Measurements from ENCODE around the gene BMP15. TPM values are rescaled to one million over a fixed set of nuclear protein-coding genes. Genes with fewer than 3 reads are reported as not detected.
A peak's percentile ranks its signal among the peaks of the same experiment; 100 is the strongest.

Gene BMP15
- total RNA-seq, 2 donors from 2014 or later: not detected

DNA sequence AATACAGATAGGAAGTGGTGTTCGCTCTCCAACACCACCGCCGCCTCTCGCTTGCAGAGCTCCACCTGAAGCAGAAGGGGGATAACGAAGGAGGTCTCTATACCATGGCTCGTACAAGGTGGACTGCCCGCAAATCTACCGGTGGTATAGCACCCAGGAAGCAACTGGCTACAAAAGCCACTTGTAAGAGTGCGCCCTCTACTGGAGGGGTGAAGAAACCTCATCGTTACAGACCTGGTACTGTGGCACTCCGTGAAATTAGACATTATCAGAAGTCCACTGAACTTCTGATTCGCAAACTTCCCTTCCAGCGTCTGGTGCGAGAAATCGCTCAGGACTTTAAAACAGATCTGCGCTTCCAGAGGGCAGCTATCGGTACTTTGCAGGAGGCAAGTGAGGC, 5.2 kb upstream of the BMP15 start:
- TF ChIP-seq, protein P1, sequence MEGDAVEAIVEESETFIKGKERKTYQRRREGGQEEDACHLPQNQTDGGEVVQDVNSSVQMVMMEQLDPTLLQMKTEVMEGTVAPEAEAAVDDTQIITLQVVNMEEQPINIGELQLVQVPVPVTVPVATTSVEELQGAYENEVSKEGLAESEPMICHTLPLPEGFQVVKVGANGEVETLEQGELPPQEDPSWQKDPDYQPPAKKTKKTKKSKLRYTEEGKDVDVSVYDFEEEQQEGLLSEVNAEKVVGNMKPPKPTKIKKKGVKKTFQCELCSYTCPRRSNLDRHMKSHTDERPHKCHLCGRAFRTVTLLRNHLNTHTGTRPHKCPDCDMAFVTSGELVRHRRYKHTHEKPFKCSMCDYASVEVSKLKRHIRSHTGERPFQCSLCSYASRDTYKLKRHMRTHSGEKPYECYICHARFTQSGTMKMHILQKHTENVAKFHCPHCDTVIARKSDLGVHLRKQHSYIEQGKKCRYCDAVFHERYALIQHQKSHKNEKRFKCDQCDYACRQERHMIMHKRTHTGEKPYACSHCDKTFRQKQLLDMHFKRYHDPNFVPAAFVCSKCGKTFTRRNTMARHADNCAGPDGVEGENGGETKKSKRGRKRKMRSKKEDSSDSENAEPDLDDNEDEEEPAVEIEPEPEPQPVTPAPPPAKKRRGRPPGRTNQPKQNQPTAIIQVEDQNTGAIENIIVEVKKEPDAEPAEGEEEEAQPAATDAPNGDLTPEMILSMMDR (IDR thresholded peaks at IDR 0.05): no peak
- no peak for DNase-seq (ENCODE audit: low spot score)
- Histone ChIP-seq H3K4me1 (no peaks in the 10 kb centered on the region), H3K27me3 (no peaks in the 10 kb centered on the region), H3K9me3 (no peaks in the 10 kb centered on the region), H3K4me3 (no peak overlapping the region), H3K36me3 (no peaks in the 10 kb centered on the region), H3K27ac (no peak overlapping the region)

DNA sequence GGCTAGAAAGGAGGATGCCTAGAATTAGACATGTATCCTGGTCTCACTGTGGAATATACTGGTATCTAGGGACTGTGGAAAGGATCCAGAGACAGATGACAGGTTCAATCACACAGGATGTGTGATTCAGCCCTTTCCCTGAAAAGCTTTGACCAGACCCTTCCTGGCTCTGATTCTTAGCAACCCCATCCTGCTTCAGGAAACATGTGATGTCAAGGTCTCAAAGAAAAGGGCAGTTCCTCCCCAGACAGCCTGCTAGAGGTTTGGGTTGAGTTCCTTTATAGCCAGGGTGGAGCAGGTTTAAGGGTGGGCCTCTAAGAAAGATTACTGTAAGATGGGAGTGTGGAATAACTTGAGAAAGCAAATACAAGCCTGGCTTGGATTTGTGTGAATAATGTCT, 3.0 kb downstream of the BMP15 start:
- Histone ChIP-seq H3K27me3 (no peaks in the 10 kb centered on the region), H3K9me3 (no peaks in the 10 kb centered on the region), H3K27ac (no peak overlapping the region), H3K4me3 (no peak overlapping the region), H3K4me1 (no peaks in the 10 kb centered on the region), H3K36me3 (no peaks in the 10 kb centered on the region)
- TF ChIP-seq, protein P1 (IDR thresholded peaks at IDR 0.05): no peak
- no peak for DNase-seq (ENCODE audit: low spot score)

DNA sequence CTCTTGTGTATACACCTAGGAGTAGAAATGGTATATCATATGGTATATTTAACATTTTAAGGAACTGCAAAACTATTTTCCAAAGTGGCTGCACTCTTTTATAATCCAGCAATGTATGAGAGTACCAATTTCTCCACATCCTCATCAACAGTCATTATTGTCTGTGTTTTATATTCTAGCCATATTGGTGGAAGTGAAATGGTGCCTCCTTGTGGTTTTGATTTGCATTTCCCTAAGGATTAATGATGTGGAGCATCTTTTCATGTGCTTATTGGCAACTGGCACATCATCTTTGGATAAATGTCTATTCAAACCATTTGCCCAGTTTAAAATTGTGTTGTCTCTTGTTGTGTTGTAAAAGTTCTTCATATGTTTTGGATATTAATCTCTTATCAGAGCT, 9.6 kb downstream of the BMP15 start:
- Histone ChIP-seq H3K9me3 (no peaks in the 10 kb centered on the region), H3K4me3 (no peak overlapping the region), H3K27me3 (no peaks in the 10 kb centered on the region), H3K27ac (no peak overlapping the region), H3K36me3 (no peaks in the 10 kb centered on the region), H3K4me1 (no peaks in the 10 kb centered on the region)
- no peak for DNase-seq (ENCODE audit: low spot score)
- TF ChIP-seq, protein P1 (IDR thresholded peaks at IDR 0.05): peak in 1 of 2 donors; percentile 45

DNA sequence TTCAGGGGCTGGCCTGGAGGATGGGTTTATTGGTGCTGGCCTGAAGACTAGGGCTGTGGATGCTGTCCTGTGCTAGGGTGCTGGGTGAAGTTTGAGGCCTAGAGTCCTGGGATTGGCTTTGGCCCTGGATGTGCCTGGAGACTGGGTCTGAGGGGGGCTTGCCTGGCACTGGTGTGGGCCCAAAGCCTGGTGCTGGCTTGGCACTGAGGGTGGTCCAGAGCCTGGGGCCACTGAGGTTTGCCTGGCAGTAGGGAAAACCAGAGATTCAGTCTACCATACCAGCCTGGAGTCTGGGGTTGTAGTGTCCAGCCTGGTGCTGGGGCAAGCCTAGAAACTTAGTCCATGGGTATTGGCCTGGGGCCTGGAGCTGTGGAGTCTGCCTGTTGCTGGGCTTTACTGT, 16.6 kb downstream of the BMP15 start:
- Histone ChIP-seq H3K9me3 (no peaks in the 10 kb centered on the region), H3K36me3 (no peaks in the 10 kb centered on the region)
- TF ChIP-seq, protein P1 (IDR thresholded peaks at IDR 0.05): no peak

DNA sequence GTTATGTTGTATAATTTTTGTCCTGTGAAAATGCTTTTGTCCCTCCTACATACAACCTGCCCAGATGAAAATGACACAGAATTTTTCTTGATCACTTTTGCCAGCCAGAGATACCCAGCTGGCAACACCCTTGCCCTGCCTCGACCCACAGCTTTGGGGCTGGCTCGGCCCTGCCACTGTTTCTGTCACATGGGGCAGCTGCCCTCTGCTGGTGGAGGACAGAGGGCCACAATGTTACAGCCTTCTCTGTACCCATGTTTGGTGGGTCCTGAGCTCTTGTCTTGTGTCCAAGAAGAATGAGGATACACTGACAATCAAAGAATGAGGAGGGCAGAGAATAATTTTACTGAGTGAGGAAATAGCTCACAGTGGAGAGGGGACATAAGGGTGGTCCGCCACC, 31.1 kb downstream of the BMP15 start:
- DNase-seq (ENCODE audit: low spot score): no peak
- no peaks in the 10 kb centered on the region for H3K4me1 ChIP-seq
- no peak overlapping the region for H3K27ac ChIP-seq
- no peak overlapping the region for H3K4me3 ChIP-seq
- no peaks in the 10 kb centered on the region for H3K9me3 ChIP-seq
- no peaks in the 10 kb centered on the region for H3K36me3 ChIP-seq
- peaks cover 0 to 2% of the 10 kb centered on the region in 2 donors for H3K27me3 ChIP-seq
- TF ChIP-seq, protein P1 (IDR thresholded peaks at IDR 0.05): no peak

More for the DNA sequence above, 16.6 kb downstream of the BMP15 start:
- no peaks in the 10 kb centered on the region for H3K4me1 ChIP-seq
- H3K27me3 ChIP-seq: no peaks in the 10 kb centered on the region
- H3K27ac ChIP-seq: no peak overlapping the region
- H3K4me3 ChIP-seq: no peak overlapping the region
- DNase-seq (ENCODE audit: low spot score): no peak

DNA sequence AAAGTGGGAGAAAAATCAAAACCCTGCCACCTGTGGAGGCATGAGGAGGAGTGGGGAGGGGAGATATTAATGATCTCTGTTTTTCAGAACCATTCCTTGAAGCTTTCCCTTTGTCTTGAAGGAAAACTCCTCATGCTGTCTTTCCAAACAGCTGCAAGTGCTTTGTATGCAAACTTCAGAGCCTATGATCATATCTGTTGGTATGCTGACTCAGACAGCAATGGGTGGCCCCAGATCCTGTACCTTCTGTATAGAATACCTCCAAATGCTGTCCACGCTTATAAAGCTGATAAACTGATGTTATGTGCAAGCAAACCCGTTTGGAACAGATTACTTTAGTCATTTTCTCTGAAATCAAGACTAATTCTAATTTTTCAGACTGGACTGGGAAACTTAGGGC, 31.9 kb downstream of the BMP15 start:
- H3K4me1 ChIP-seq: no peaks in the 10 kb centered on the region
- H3K4me3 ChIP-seq: no peak overlapping the region
- H3K36me3 ChIP-seq: no peaks in the 10 kb centered on the region
- no peak overlapping the region for H3K27ac ChIP-seq
- DNase-seq (ENCODE audit: low spot score): no peak
- TF ChIP-seq, protein P1 (IDR thresholded peaks at IDR 0.05): no peak
- peaks cover 0 to 2% of the 10 kb centered on the region in 2 donors for H3K27me3 ChIP-seq
- H3K9me3 ChIP-seq: no peaks in the 10 kb centered on the region

Data from right atrium auricular region (tissue), 2 donors.